Measurements from ENCODE around the gene NKX1-2.

The NKX1-2 gene

DNA sequence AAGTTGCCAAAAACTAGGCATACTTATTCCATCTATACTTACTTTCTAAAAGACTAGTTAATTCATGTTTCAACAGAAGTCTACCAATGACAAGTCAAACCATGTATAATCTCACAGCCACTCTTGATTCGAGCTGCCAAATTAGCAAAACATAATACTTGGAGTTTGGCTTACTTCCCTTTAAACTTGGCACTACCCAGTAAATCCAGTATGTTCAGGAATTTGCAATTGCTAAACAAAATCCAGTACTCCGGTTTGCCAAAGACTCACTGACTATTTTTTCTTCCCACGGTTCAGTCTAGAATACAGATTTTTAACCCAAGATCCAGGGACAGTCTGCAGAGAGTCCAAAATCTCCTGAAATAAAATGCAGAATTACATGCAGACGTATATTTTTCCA, 35.8 kb downstream of the NKX1-2 start:
- no peak for DNase-seq

DNA sequence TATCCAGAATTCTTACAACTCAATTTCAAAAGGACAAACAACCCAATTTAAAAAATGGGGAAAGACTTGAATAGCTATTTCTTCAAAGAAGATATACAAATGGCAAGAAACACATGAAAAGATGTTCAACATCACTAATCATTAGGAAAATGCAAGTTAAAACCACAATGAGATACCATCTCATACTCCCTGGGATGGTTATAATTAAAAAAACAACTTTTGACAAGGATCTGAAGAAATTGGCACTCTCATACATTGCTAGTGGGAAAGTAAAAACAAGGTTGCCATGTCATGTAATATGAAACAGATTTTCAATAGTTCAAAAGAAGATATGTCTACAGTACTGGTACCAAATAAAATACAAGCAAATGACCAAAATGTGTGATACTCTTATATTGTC, 40.1 kb downstream of the NKX1-2 start:
- DNase-seq = no peak

- DNase-seq = no peak
Measured at GRCh38 chr10:124408357-124408756, 41.5 kb downstream of the NKX1-2 start.

DNA sequence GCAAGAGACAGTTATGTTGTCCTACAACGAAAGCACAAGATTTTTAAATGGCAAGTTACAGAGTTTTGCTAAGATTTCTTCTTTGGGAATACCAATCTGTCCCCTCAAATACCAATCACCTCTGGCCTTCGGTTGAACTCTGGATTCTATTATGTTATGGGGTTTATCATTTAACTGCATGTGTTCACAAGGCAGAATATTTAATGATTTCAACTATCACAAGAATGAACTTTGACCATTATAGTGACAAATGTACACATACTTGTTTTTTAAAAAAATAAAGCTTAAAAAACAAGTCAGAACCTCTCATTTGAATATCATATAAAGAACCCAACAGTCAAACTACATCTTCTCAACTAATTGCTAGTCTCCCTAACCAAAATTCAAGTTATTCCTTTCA, 42.4 kb downstream of the NKX1-2 start:
- DNase-seq = no peak

DNA sequence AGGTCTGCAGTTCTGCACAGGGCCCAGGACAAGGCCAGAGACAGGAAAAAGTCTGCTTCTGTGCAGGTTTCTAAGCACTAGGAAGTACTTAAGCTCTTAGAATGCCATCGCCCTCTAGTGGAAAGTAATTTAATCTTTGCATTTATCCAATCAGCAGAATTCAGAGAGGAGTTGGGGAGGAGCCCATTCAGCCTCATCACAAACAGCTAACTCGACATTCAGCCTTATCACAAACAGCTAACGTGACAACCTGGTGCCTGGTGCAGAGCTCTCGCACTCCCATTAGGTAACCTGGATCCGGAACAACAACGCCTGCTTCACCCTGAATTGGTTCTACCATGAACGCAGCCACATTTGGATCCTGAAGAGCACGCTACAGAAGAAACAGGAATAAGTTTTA, 46.3 kb downstream of the NKX1-2 start:
- DNase-seq = peak; percentile 48

DNA sequence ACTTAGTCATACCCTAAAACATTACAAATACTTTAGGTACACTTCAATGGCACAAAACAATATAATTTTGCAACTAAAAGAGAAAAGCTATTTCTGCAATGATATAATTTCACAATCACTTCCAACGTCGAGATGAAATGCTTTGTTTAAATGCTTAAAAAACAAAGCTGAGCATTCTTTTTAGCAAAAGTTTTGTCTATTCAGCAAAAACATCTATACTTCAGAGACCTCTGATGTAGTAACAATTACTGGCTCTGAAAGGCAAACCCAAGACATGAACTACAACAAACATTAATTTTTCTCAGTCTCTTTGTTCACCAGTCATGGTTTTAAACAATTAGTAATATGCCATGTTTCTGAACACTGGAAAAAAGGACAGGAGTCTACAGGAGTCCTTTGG, 47.6 kb downstream of the NKX1-2 start:
- no peak for DNase-seq

- DNase-seq = no peak
Measured at GRCh38 chr10:124401633-124402032, 48.2 kb downstream of the NKX1-2 start.
